A172 (cell line): ENCODE results near the gene ZNF672. TPM values are rescaled to one million over a fixed set of nuclear protein-coding genes. Genes with fewer than 3 reads are reported as not detected.

Source experiments
- DNase-seq: peaks from one replicate; pipeline ENCODE4 v3.0.0-alpha.2; 2015; ENCODE audit warnings: low spot score
- total RNA-seq: library from RNA; depleted of rRNA; stranded (reverse); fragments of >200 nt; shearing (Covaris generic); gene quantifications from 2 replicates; pipeline ENCODE4 v1.2.3, GENCODE V29; 2014

Gene ZNF672
- total RNA-seq, 1 experiment from 2014 or later: 28.3 TPM

DNA sequence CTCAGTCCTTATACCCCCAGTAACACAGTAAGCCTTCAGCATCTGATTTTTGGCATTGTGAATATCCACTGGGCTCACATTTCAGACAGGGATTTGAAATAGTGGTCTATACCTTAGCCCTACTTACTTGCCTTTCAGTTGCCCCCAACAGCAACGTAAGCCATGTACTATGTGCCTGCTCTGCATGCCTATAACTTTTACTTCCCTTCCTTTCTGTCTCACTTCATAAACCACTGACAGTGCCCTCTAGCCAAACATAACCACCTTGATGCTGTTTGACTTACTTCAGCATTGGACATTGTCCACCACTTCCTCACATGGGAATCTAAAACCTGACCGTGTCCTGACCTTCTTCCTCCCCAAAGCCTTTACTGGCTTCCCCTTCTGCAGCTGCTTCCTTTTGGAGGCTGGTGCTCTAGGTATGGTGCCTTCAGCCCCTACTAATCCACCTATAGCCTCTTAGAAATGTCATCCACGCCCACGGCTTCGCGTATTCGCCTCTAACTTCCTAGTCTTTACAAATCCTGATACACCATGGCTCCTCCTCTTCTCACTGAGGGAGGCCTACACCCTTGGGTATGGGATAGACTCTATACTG is 3.6 kb upstream of the ZNF672 start:
- DNase-seq: no peak

DNA sequence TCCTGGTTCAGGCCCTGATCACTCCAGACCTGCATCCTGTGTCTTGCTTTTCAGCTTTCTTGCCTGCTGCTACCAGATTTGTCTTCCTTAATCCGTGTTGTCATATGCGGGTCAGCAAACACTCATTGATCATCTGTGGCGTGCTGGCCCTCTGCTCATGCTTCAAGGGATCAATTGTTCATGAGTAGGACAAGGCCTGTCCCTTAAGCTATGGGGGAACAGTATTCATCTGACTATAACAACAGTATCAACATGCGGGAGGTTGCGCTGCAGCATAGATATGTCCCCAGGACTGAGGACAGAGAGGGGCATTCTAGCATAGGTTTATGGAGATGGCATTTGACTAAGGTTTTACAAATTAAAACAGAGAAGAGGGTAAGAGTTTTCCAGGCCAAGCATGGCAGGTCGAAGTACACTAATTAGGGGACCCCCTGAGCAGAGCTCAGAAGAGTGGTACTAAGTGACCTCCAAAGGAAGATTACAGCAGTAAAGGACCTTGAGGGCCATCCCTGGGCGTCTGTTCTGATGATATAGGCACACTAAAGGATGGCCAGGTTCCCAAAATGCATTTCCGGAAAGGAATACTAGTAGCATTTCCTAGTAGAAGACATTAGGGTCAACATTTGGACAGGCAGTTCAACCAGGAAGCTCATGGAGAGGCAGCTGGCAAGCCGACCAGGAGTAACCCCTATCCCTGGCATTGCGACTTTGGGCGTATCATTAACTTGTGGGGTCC is 811 bp upstream of the ZNF672 start:
- no peak for DNase-seq

GRCh38 chr1:248838357-248839167 is 538 bp downstream of the ZNF672 start:
- DNase-seq: peak; percentile 82

- DNase-seq: no peak
These were observed 1.1 kb downstream of the ZNF672 start for GRCh38 chr1:248839168-248839555.

DNA sequence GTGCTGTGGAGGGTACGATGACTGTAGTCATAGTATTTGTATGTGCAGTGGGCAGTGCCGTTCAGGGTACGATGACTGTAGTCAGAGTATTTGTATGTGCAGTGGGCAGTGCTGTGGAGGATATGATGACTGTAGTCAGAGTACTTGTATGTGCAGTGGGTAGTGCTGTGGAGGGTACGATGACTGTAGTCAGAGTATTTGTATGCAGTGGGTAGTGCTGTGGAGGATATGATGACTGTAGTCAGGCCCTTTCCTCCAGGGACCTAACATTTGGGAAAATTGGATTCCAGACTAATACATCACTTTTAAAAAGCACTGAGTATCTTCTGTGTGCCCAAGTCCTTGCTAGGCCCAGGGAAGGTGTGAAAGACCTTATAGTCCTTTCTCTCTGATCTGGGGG is 2.9 kb downstream of the ZNF672 start:
- no peak for DNase-seq

- DNase-seq: peak; percentile 26
These were observed 3.8 kb downstream of the ZNF672 start for GRCh38 chr1:248841702-248842395.

DNA sequence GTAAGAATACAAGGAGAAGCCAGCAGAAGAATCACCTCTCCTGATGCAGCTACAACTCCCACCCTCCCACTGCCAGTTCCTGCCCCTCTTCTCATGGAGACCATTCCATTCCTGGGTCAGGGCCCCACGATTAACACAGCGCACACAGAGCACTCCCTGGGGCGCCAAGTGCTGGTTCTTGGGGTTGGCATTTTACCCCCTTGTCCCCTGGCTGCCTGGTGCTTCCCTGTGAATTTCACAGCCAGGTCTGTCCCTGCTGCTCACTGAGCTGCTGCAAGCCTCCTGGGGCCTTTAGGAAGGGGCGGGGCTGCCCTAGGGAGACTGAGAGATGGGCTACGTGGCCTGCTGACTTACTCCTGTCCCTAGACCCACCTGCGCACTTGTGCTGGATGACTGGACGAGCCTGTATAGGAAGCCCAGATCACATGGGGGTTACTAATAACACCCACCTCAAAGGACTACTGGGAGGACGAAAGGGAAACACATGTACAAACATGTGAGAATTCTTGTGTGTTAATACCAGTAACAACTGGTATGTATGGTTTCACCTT is 4.8 kb downstream of the ZNF672 start:
- no peak for DNase-seq

DNA sequence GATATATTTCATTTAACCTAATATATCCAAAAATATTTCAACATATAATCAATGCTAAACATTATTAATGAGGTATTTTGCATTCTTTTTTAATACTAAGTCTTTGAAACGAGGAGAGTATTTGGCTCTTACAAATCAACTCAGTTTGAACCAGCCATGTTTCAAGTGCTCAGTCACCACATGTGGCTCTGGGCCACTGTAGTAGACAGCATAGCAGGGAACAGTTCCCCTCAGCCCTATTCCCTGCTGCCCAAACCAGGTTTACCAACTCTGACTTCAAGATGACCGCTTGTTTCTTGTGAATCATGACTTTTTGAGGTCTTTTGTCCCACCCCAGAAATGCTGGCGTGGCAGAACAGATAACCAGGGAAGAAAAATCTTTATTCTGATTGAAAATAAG is 5.7 kb downstream of the ZNF672 start:
- no peak for DNase-seq

GRCh38 chr1:248844526-248844925 is 6.5 kb downstream of the ZNF672 start:
- no peak for DNase-seq

DNA sequence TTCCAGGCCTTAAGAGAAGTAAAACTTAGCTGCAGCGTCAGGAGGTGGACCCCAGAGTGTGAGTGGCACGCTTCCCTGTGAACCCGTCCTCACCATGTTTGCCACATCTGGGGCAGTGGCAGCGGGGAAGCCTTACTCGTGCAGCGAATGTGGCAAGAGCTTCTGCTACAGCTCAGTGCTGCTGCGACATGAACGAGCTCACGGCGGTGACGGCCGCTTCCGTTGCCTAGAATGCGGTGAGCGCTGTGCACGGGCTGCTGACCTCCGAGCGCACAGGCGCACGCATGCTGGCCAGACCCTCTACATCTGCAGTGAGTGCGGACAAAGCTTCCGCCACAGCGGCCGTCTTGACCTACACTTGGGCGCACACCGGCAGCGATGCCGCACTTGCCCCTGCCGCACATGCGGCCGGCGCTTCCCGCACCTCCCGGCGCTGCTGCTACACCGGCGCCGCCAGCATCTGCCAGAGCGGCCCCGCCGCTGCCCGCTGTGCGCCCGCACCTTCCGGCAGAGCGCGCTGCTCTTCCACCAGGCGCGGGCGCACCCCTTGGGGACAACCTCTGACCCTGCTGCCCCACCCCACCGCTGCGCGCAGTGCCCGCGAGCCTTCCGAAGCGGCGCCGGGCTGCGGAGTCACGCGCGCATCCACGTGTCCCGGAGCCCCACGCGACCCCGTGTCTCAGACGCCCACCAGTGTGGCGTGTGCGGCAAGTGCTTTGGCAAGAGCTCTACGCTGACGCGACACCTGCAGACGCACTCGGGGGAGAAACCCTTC is 9.3 kb downstream of the ZNF672 start:
- no peak for DNase-seq

DNA sequence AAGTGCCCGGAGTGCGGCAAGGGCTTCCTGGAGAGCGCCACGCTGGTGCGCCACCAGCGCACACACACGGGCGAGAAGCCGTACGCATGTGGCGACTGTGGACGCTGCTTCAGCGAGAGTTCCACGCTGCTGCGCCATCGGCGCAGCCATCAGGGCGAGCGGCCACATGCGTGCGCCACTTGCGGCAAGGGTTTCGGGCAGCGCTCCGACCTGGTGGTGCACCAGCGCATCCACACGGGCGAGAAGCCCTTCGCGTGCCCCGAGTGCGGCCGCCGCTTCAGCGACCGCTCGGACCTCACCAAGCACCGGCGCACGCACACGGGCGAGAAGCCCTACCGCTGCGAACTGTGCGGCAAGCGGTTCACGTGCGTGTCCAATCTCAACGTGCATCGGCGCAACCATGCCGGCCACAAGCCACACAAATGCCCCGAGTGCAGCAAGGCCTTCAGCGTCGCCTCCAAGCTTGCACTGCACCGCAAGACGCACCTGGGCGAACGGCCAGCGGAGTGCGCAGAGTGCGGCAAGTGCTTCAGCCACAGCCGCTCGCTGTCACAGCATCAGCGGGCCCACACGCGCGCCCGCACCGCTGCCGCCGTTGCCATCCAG is 10.0 kb downstream of the ZNF672 start:
- no peak for DNase-seq

DNA sequence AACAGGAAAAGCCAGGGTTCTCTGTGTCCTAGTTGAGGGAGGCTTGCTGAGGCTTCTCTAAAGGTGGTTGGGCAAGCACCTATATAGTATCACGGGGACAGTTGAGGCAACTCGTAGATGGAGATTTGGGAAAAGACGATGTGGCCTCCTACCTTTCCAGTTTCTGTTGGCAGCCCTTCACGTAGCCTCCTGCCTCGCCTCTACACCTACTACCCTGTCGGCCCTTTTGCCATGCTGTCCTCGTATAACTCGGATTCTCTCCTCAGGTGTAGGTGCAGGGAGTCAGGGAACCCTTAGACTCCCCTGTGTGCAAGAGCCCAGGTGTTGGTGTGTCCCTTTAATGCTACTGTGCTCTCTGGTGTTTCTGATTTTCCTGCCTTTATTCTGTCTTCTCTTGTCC is 10.6 kb downstream of the ZNF672 start:
- no peak for DNase-seq

DNA sequence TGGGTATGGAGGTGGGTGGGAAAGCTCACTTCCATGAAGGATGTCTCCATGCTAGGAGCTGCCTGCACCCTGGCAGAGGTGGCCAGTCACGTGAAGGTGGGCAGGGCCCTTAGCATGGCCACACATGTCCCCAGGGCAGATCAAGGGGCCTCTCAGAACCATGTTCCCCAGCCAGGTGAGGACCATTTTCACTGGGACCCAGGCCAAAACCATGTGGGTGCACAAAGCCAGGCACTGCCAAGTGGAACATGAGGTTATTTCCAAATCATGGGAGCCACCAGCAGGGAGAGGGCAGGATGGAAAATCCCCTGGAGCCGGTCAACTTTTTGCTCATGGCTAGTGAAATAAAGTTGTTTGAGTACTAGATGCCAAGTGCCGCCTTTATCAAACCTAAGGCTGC is 11.1 kb downstream of the ZNF672 start:
- DNase-seq: no peak

DNA sequence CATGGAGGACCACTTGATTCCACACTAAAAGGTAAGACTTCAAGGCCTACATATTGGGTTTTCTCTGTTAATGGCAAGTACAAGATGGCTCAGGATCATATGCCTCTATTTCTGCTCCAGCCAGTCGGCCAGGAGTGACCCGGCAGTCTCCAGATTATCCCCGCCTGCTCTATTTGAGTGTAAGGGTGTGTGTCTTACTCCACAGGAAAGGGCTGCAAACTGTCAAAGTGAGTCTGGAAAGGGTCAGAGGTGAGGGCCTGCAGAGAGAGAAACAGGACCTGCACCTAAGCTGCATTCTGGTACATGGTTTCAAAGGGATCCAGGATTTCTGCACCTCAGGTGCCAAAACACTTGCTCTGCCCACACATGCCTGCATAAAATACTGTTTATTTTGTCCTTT is 11.6 kb downstream of the ZNF672 start:
- DNase-seq: no peak

GRCh38 chr1:248850124-248850523 is 12.1 kb downstream of the ZNF672 start:
- no peak for DNase-seq

GRCh38 chr1:248850536-248851251 is 12.7 kb downstream of the ZNF672 start:
- no peak for DNase-seq

- DNase-seq: no peak
These were observed 13.4 kb downstream of the ZNF672 start for GRCh38 chr1:248851390-248851789.

DNA sequence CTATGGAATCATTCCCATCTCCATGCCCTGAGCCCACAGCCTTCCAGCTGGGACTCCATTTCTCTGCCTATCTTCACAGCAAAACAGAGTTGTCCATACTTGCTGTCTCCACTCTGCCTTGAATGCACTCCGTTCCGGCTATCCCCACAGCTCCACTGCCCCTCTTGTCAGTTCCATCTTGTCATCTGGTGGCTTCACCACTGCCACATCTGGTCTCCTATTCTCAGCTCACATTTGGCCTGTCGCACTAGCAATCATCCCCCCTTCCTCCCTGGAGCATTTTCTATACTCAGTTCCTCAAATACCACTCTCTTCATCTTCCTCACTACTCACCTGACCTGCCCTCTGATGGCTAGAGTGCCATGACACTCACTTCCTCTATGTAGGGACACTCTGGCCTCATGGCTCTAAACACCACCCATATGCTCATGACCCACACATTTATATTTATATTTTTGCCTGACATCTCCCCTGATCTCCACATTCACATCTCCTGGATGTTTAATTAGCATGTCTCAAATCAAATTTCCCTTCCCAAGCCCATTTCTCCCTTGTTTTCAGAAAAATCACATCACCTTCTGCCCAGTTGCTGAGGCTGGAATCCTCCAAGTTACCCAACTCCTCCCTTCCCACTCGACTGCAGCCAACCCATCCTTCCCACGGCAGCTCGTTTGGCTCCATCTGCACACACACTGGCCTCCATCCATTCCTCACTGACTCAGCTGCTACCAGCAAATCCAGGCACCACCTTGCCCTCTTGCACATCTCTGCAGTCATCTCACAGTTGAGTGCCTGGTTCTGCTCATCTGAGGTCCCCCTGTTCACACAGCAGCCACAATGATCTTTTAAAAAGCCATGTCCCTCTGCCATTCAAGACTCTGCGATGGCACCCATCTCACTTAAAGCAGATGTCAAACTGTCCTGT is 14.7 kb downstream of the ZNF672 start:
- no peak for DNase-seq
